AG09309 (cell line): ENCODE results near the gene MAPK6.

Experiments
- DNase-seq: peaks from one replicate; pipeline ENCODE4 v3.0.0-alpha.2; 2010; ENCODE audit warnings: low read depth
- H3K4me3 ChIP-seq: 2 replicates; pipeline ENCODE4 v1.5.1; 2011; ENCODE audit warnings: mild to moderate bottlenecking, low read depth, low read length, moderate library complexity; ENCODE audit not compliant: control insufficient read depth
- CTCF ChIP-seq: IDR thresholded peaks from 2 replicates; pipeline ENCODE4 v1.5.1; 2011; ENCODE audit warnings: mild to moderate bottlenecking, low read depth, low read length, inconsistent platforms; ENCODE audit not compliant: insufficient read depth, control insufficient read depth; ENCODE audit errors: missing control alignments

The MAPK6 gene

GRCh38 chr15:52018693-52019393 lies at the start of gene MAPK6:
TSS of gene MAPK6 (plus strand) at chr15:52019219. CDS start at chr15:52046461, 27,242 bp downstream.
- H3K4me3 ChIP-seq = peak within 1 kb of the TSS; percentile 67
- peak; percentile 65 for DNase-seq
- no peak for TF ChIP-seq CTCF

GRCh38 chr15:51969728-51970127 lies 49.3 kb upstream of the MAPK6 start:
- H3K4me3 ChIP-seq = no peak overlapping the region
- DNase-seq = peak; percentile 16
- TF ChIP-seq CTCF = no peak

- peak overlapping the region; percentile 91 for H3K4me3 ChIP-seq
- DNase-seq = no peak
- TF ChIP-seq CTCF = no peak
Measured at GRCh38 chr15:51970132-51970817, 48.7 kb upstream of the MAPK6 start.

- peak overlapping the region; percentile 91 for H3K4me3 ChIP-seq
- no peak for DNase-seq
- TF ChIP-seq CTCF = no peak
Measured at GRCh38 chr15:51971032-51971374, 48.0 kb upstream of the MAPK6 start.

- peak; percentile 97 for DNase-seq
- peak within 1 kb of the TSS; percentile 91 for H3K4me3 ChIP-seq
- peak; percentile 60 for TF ChIP-seq CTCF
Measured at GRCh38 chr15:51971375-51972133, 47.5 kb upstream of the MAPK6 start, which contains the start of gene LEO1. TSS of gene LEO1 (minus strand) at chr15:51971778. CDS start at chr15:51971745, 33 bp downstream.

GRCh38 chr15:51973220-51973619 lies 45.8 kb upstream of the MAPK6 start:
- DNase-seq = no peak
- H3K4me3 ChIP-seq = no peak overlapping the region
- no peak for TF ChIP-seq CTCF
